Neural progenitor cell (in vitro differentiated cells): Measurements from ENCODE around the gene TIMP3. TPM values are rescaled to one million over a fixed set of nuclear protein-coding genes. Genes with fewer than 3 reads are reported as not detected.

ENCODE experiments used
- DNase-seq: peaks from one replicate; pipeline ENCODE4 v3.0.0-alpha.2; 2016; ENCODE audit warnings: low spot score
- H2AFZ ChIP-seq: fragments of 200-600 bp; sonication (generic); replicated peaks from 2 replicates; pipeline ENCODE4 v1.6.1; 2016; ENCODE audit warnings: antibody characterized with exemption
- H3F3A ChIP-seq: fragments of 200-600 bp; sonication (generic); 2 replicates; pipeline ENCODE4 v1.6.1; 2016; ENCODE audit warnings: antibody characterized with exemption, low read depth
- H3K27ac ChIP-seq: fragments of 200-600 bp; sonication (generic); 2 replicates; pipeline ENCODE4 v1.5.1; 2016; ENCODE audit warnings: mild to moderate bottlenecking
- H3K27me3 ChIP-seq: fragments of 200-600 bp; sonication (generic); 2 replicates; pipeline ENCODE4 v1.6.1; 2016; ENCODE audit warnings: mild to moderate bottlenecking, moderate library complexity
- H3K36me3 ChIP-seq: fragments of 200-600 bp; sonication (generic); 2 replicates; pipeline ENCODE4 v1.5.1; 2016
- H3K4me1 ChIP-seq: fragments of 200-600 bp; sonication (generic); 2 replicates; pipeline ENCODE4 v1.6.1; 2016; ENCODE audit warnings: mixed run types
- H3K4me2 ChIP-seq: fragments of 200-600 bp; sonication (generic); 2 replicates; pipeline ENCODE4 v1.6.1; 2016
- H3K4me3 ChIP-seq: fragments of 200-600 bp; sonication (generic); 2 replicates; pipeline ENCODE4 v1.5.1; 2016
- H3K79me2 ChIP-seq: fragments of 200-600 bp; sonication (generic); 2 replicates; pipeline ENCODE4 v1.6.1; 2016; ENCODE audit warnings: low read depth
- H3K9ac ChIP-seq: fragments of 200-600 bp; sonication (generic); 2 replicates; pipeline ENCODE4 v1.6.1; 2016
- H3K9me3 ChIP-seq: fragments of 200-600 bp; sonication (generic); 2 replicates; pipeline ENCODE4 v1.5.1; 2016; ENCODE audit warnings: low read depth
- H4K20me1 ChIP-seq: fragments of 200-600 bp; sonication (generic); 2 replicates; pipeline ENCODE4 v1.6.1; 2016; ENCODE audit warnings: low read depth
- H3K27ac Mint-ChIP-seq: 3 replicates; pipeline ENCODE4 v1.8.0; 2021; ENCODE audit warnings: mixed read lengths
- H3K27me3 Mint-ChIP-seq: 2 replicates; pipeline ENCODE4 v1.8.0; 2022; ENCODE audit warnings: low read depth, mild to moderate bottlenecking, inconsistent platforms, moderate library complexity, mixed read lengths; ENCODE audit not compliant: insufficient read depth
- H3K36me3 Mint-ChIP-seq: 3 replicates; pipeline ENCODE4 v1.8.0; 2021; ENCODE audit warnings: mixed read lengths
- H3K4me1 Mint-ChIP-seq: 3 replicates; pipeline ENCODE4 v1.8.0; 2021; ENCODE audit warnings: mixed read lengths
- H3K4me3 Mint-ChIP-seq: 3 replicates; pipeline ENCODE4 v1.8.0; 2021; ENCODE audit warnings: mild to moderate bottlenecking, moderate library complexity, mixed read lengths
- H3K9me3 Mint-ChIP-seq: 3 replicates; pipeline ENCODE4 v1.8.0; 2020; ENCODE audit warnings: mixed read lengths
- CTCF ChIP-seq: fragments of 200-600 bp; sonication (generic); IDR thresholded peaks from 2 replicates; pipeline ENCODE4 v1.5.1; 2017; ENCODE audit warnings: antibody characterized with exemption, mild to moderate bottlenecking
- EZH2 ChIP-seq: fragments of 200-600 bp; sonication (generic); IDR thresholded peaks from 2 replicates; pipeline ENCODE4 v1.6.1; 2017; ENCODE audit warnings: antibody characterized with exemption, mild to moderate bottlenecking, moderate library complexity
- EZH2phosphoT487 ChIP-seq: fragments of 200-600 bp; sonication (generic); IDR thresholded peaks from 2 replicates; pipeline ENCODE4 v1.6.1; 2017; ENCODE audit warnings: antibody characterized with exemption
- total RNA-seq: library from RNA; depleted of rRNA; stranded (reverse); fragments of >200 nt; gene quantifications from 2 replicates; pipeline ENCODE4 v1.2.3, GENCODE V29; 2015; ENCODE audit warnings: low replicate concordance

The TIMP3 gene
- total RNA-seq, 1 donor from 2014 or later: 6.3 TPM

GRCh38 chr22:32819120-32819519, 17.6 kb downstream of the TIMP3 start:
- H3K4me2 ChIP-seq: no peak overlapping the region
- H3K36me3 Mint-ChIP-seq: no peaks in the 10 kb centered on the region
- H3K4me3 ChIP-seq: no peak overlapping the region
- no peaks in the 10 kb centered on the region for H3K36me3 ChIP-seq
- H3K27ac Mint-ChIP-seq: no peak overlapping the region
- no peaks in the 10 kb centered on the region for H4K20me1 ChIP-seq
- H3K27ac ChIP-seq: no peak overlapping the region
- H3K4me1 Mint-ChIP-seq: no peaks in the 10 kb centered on the region
- no peaks in the 10 kb centered on the region for H3K27me3 ChIP-seq
- no peaks in the 10 kb centered on the region for H3K9me3 ChIP-seq
- H3K9me3 Mint-ChIP-seq: no peaks in the 10 kb centered on the region
- no peaks in the 10 kb centered on the region for H3K79me2 ChIP-seq
- H3K4me1 ChIP-seq: peaks cover 7% of the 10 kb centered on the region
- no peak overlapping the region for H2AFZ ChIP-seq
- no peaks in the 10 kb centered on the region for H3F3A ChIP-seq
- H3K9ac ChIP-seq: no peak overlapping the region
- TF ChIP-seq CTCF (no peak), EZH2phosphoT487 (no peak), EZH2 (no peak)
- no peak for DNase-seq
- no peaks in the 10 kb centered on the region for H3K27me3 Mint-ChIP-seq
- H3K4me3 Mint-ChIP-seq: no peak overlapping the region

- Histone ChIP-seq H3K9me3 (no peaks in the 10 kb centered on the region), H3K27me3 (no peaks in the 10 kb centered on the region), H2AFZ (no peak overlapping the region), H3K4me3 (no peak overlapping the region), H3K27ac (no peak overlapping the region), H4K20me1 (no peaks in the 10 kb centered on the region), H3K79me2 (no peaks in the 10 kb centered on the region), H3F3A (no peaks in the 10 kb centered on the region), H3K9ac (no peak overlapping the region), H3K4me2 (no peak overlapping the region), H3K4me1 (no peaks in the 10 kb centered on the region), H3K36me3 (no peaks in the 10 kb centered on the region)
- Mint-ChIP-seq H3K9me3 (no peaks in the 10 kb centered on the region), H3K27me3 (no peaks in the 10 kb centered on the region), H3K36me3 (no peaks in the 10 kb centered on the region), H3K4me1 (no peaks in the 10 kb centered on the region), H3K4me3 (no peak overlapping the region), H3K27ac (peak overlapping the region; percentile 42)
- TF ChIP-seq CTCF: no peak
- no peak for TF ChIP-seq EZH2phosphoT487
- TF ChIP-seq EZH2: no peak
- DNase-seq: no peak
Measured at GRCh38 chr22:32820131-32821119, 18.9 kb downstream of the TIMP3 start.

GRCh38 chr22:32822179-32822877, 20.8 kb downstream of the TIMP3 start:
- Histone ChIP-seq H3K79me2 (no peaks in the 10 kb centered on the region), H3K36me3 (no peaks in the 10 kb centered on the region), H3K9me3 (no peaks in the 10 kb centered on the region), H3K9ac (no peak overlapping the region), H4K20me1 (no peaks in the 10 kb centered on the region), H3K4me1 (no peaks in the 10 kb centered on the region), H3K27ac (no peak overlapping the region), H3K4me3 (no peak overlapping the region), H3K27me3 (no peaks in the 10 kb centered on the region), H2AFZ (no peak overlapping the region), H3K4me2 (no peak overlapping the region), H3F3A (no peaks in the 10 kb centered on the region)
- H3K4me1 Mint-ChIP-seq: peaks cover 10% of the 10 kb centered on the region
- DNase-seq: no peak
- H3K9me3 Mint-ChIP-seq: no peaks in the 10 kb centered on the region
- H3K36me3 Mint-ChIP-seq: no peaks in the 10 kb centered on the region
- H3K27me3 Mint-ChIP-seq: no peaks in the 10 kb centered on the region
- H3K4me3 Mint-ChIP-seq: no peak overlapping the region
- no peak for TF ChIP-seq CTCF
- no peak for TF ChIP-seq EZH2phosphoT487
- no peak for TF ChIP-seq EZH2
- no peak overlapping the region for H3K27ac Mint-ChIP-seq
